Stomach (tissue), 9 donors: ENCODE data around the gene IGLL1. TPM values are rescaled to one million over a fixed set of nuclear protein-coding genes. Genes with fewer than 3 reads are reported as not detected.

Experiments used
- DNase-seq, 2 donors: peaks; one replicate each; pipeline versions ENCODE4 v3.0.0 to v3.0.0-alpha.2; 2013 to 2019
- H3K27ac ChIP-seq, 5 donors: fragments of 200-600 bp in 4 of 5; sonication (generic) in 4 of 5; one replicate each; pipeline ENCODE4 v1.5.1; 2013 to 2019; ENCODE audit warnings: mild to moderate bottlenecking in 1 of 5, moderate library complexity in 1 of 5
- H3K27me3 ChIP-seq, 3 donors: fragments of 200-600 bp; sonication (generic); one replicate each; pipeline ENCODE4 v1.5.1; 2017 to 2019; ENCODE audit warnings: mixed run types in 1 of 3
- H3K36me3 ChIP-seq, 4 donors: fragments of 200-600 bp; sonication (generic); 1 replicate in 3 of 4; 2 replicates in 1 of 4; pipeline ENCODE4 v1.5.1; 2016 to 2019
- H3K4me1 ChIP-seq, 4 donors: fragments of 200-600 bp; sonication (generic); one replicate each; pipeline ENCODE4 v1.5.1; 2016 to 2019
- H3K4me3 ChIP-seq, 4 donors: fragments of 200-600 bp; sonication (generic) in 3 of 4; one replicate each; pipeline ENCODE4 v1.5.1; 2016 to 2019; ENCODE audit warnings: mild to moderate bottlenecking in 1 of 4
- H3K9me3 ChIP-seq, 4 donors: fragments of 200-600 bp; sonication (generic); one replicate each; pipeline ENCODE4 v1.5.1; 2016 to 2019
- CTCF ChIP-seq, 7 experiments: fragments of 450-650 bp in 4 of 7; fragments of 200-600 bp in 3 of 7; sonication (generic) in 3 of 7; IDR thresholded peaks; one replicate each; pipeline ENCODE4 v1.5.1; 2016 to 2019; ENCODE audit warnings: antibody characterized with exemption in 7 of 7, control low read depth in 2 of 7, mild to moderate bottlenecking in 1 of 7
- EP300 ChIP-seq: sonication (generic); formaldehyde crosslinking; IDR thresholded peaks from one replicate; pipeline ENCODE4 v1.6.1; 2017; ENCODE audit warnings: antibody characterized with exemption
- POLR2A ChIP-seq, 4 donors: fragments of 450-650 bp; IDR thresholded peaks; one replicate each; pipeline ENCODE4 v1.6.1; 2016; ENCODE audit warnings: antibody characterized with exemption in 4 of 4, control low read depth in 2 of 4, mild to moderate bottlenecking in 1 of 4, moderate library complexity in 1 of 4
- POLR2AphosphoS5 ChIP-seq, 3 donors: sonication (generic); formaldehyde crosslinking; IDR thresholded peaks; one replicate each; pipeline ENCODE4 v1.6.1; 2016; ENCODE audit warnings: antibody characterized with exemption in 3 of 3
- WGBS, 5 donors: extraction: QIAGEN DNeasy Blood & Tissue Kit in 3 of 5; methylation state at CpG; one replicate each; pipeline versions ENCODE4 v1.1.5 to v1.1.7; 2013 to 2018; 5-methylcytosine and 5-hydroxymethylcytosine counted together
- intact Hi-C: fragments of 100-400 bp; cut with DNase I; formaldehyde crosslinking; loops from one replicate; pipeline ENCODE4 v1.15.1; 2023; ENCODE audit warnings: low total_unique reads
- polyA plus RNA-seq, 3 donors: library from polyadenylated mRNA; stranded (reverse); fragments of 200-250 nt; gene quantifications; one replicate each; pipeline ENCODE4 v1.2.3, GENCODE V29; 2013
- total RNA-seq, 5 donors: library from RNA; depleted of rRNA; stranded (reverse); fragments of >200 nt; gene quantifications; one replicate each; pipeline versions ENCODE4 v1.1.0 to v1.2.3, GENCODE V29; 2014 to 2016
- donor health status: healthy with polysubstance abuse.
- donor health status: Bipolar disorder and iron deficiency.
- donor health status: healthy.

The IGLL1 gene
- total and polyA plus RNA-seq, 8 donors, result 0.55 TPM; not detected in 7

- Histone ChIP-seq H3K27me3 (no peaks in the 10 kb centered on the region), H3K9me3 (no peaks in the 10 kb centered on the region), H3K27ac (no peak overlapping the region), H3K4me1 (peaks cover 3 to 24% (median 18%) of the 10 kb centered on the region in 4 donors), H3K36me3 (no peaks in the 10 kb centered on the region), H3K4me3 (no peak overlapping the region)
- no peak for DNase-seq
- WGBS, 5 donors, result 92 to 95% (median 93%) methylated on average over 12 to 24 of the region's 24 CpGs
- TF ChIP-seq POLR2A (IDR thresholded peaks at IDR 0.05), result no peak
- intact Hi-C loops, result loop anchor here (10.0 kb wide), 2 partner anchors 137 to 313 kb away; no protein-coding TSS in a partner anchor
Observed at GRCh38 chr22:23531283-23531956, 48.7 kb downstream of the IGLL1 start.

GRCh38 chr22:23530766-23531282 lies 49.3 kb downstream of the IGLL1 start:
- Histone ChIP-seq H3K27ac (no peak overlapping the region), H3K4me1 (peaks cover 2 to 21% (median 13%) of the 10 kb centered on the region in 4 donors), H3K4me3 (no peak overlapping the region), H3K9me3 (no peaks in the 10 kb centered on the region), H3K36me3 (no peaks in the 10 kb centered on the region), H3K27me3 (no peaks in the 10 kb centered on the region)
- no peak for DNase-seq
- TF ChIP-seq POLR2A (IDR thresholded peaks at IDR 0.05) (no peak), CTCF (IDR thresholded peaks at IDR 0.05) (no peak), POLR2AphosphoS5 (IDR thresholded peaks at IDR 0.05) (no peak), EP300 (no peak)
- WGBS, 5 donors, result 90 to 96% (median 93%) methylated on average over 2 to 7 of the region's 7 CpGs
- intact Hi-C loops, result loop anchor here (10.0 kb wide), 2 partner anchors 136 to 314 kb away; no protein-coding TSS in a partner anchor

- no peak for DNase-seq
- 66 to 83% (median 77%) methylated on average over 2 of the region's 2 CpGs for WGBS, 5 donors
- H3K4me1 ChIP-seq, result peaks cover 0 to 13% (median 7%) of the 10 kb centered on the region in 4 donors
Observed at GRCh38 chr22:23530106-23530505, 50.0 kb downstream of the IGLL1 start.

GRCh38 chr22:23529166-23530103 lies 50.7 kb downstream of the IGLL1 start:
- intact Hi-C loops, result loop anchor here (10.0 kb wide), 2 partner anchors 135 to 315 kb away; no protein-coding TSS in a partner anchor
- Histone ChIP-seq H3K4me3 (no peak overlapping the region), H3K9me3 (no peaks in the 10 kb centered on the region), H3K27me3 (no peaks in the 10 kb centered on the region), H3K4me1 (peaks cover 0 to 13% (median 4%) of the 10 kb centered on the region in 4 donors), H3K27ac (no peak overlapping the region), H3K36me3 (no peaks in the 10 kb centered on the region)
- 67 to 84% (median 78%) methylated on average over 12 of the region's 12 CpGs for WGBS, 5 donors
- TF ChIP-seq POLR2A (IDR thresholded peaks at IDR 0.05) (no peak), EP300 (no peak), POLR2AphosphoS5 (IDR thresholded peaks at IDR 0.05) (no peak), CTCF (IDR thresholded peaks at IDR 0.05) (no peak)
- DNase-seq, result no peak

More at GRCh38 chr22:23530106-23530505, 50.0 kb downstream of the IGLL1 start:
- intact Hi-C loops, result loop anchor here (10.0 kb wide), 2 partner anchors 135 to 315 kb away; no protein-coding TSS in a partner anchor
- Histone ChIP-seq H3K27me3 (no peaks in the 10 kb centered on the region), H3K4me3 (no peak overlapping the region), H3K27ac (no peak overlapping the region), H3K9me3 (no peaks in the 10 kb centered on the region), H3K36me3 (no peaks in the 10 kb centered on the region)
- no peak for TF ChIP-seq POLR2AphosphoS5 (IDR thresholded peaks at IDR 0.05)
- no peak for TF ChIP-seq EP300
